ENCODE measurements around the gene ATAD1.
"Not testable (repeated sequence)": the region's sequence is repeated elsewhere in the genome, so short reads cannot be mapped to it uniquely, and the experiment has no call there.

Gene ATAD1

GRCh38 chr10:87818505-87819288 is 671 bp upstream of the ATAD1 start:
- peak; percentile 16 for DNase-seq (ENCODE audit: low read depth)
- TF ChIP-seq CTCF (conservative IDR thresholded peaks at IDR 0.05; ENCODE audit: low read length), result no peak
- peak overlapping the region; percentile 91 for H3K4me3 ChIP-seq (ENCODE audit: low read length)

GRCh38 chr10:87816898-87817608 is 973 bp downstream of the ATAD1 start:
- no peak for TF ChIP-seq CTCF (conservative IDR thresholded peaks at IDR 0.05; ENCODE audit: low read length)
- H3K4me3 ChIP-seq (ENCODE audit: low read length), result peak overlapping the region; percentile 91
- DNase-seq (ENCODE audit: low read depth), result no peak

- peak; percentile 26 for TF ChIP-seq CTCF (conservative IDR thresholded peaks at IDR 0.05; ENCODE audit: low read length)
- DNase-seq (ENCODE audit: low read depth), result no peak
- peak overlapping the region; percentile 91; the same call in 1 of the 2 replicates for H3K4me3 ChIP-seq (ENCODE audit: low read length)
Observed at GRCh38 chr10:87816163-87816897, 1.7 kb downstream of the ATAD1 start.

- no peak for DNase-seq (ENCODE audit: low read depth)
- TF ChIP-seq CTCF (conservative IDR thresholded peaks at IDR 0.05; ENCODE audit: low read length), result no peak
Observed at GRCh38 chr10:87804939-87805569, 13.0 kb downstream of the ATAD1 start.

GRCh38 chr10:87803831-87804230 is 14.2 kb downstream of the ATAD1 start:
- H3K4me3 ChIP-seq (ENCODE audit: low read length), result no peak overlapping the region
- no peak for DNase-seq (ENCODE audit: low read depth)
- TF ChIP-seq CTCF (conservative IDR thresholded peaks at IDR 0.05; ENCODE audit: low read length), result no peak

More at GRCh38 chr10:87804939-87805569, 13.0 kb downstream of the ATAD1 start:
- no peak overlapping the region for H3K4me3 ChIP-seq (ENCODE audit: low read length)

GRCh38 chr10:87803328-87803727 is 14.7 kb downstream of the ATAD1 start:
- DNase-seq (ENCODE audit: low read depth), result no peak
- H3K4me3 ChIP-seq (ENCODE audit: low read length), result no peak overlapping the region
- TF ChIP-seq CTCF (conservative IDR thresholded peaks at IDR 0.05; ENCODE audit: low read length), result no peak

- DNase-seq (ENCODE audit: low read depth); H3K4me3 ChIP-seq (ENCODE audit: low read length): not testable (repeated sequence)
Observed at GRCh38 chr10:87801813-87802435, 16.1 kb downstream of the ATAD1 start.
